GM21381 (cell line): ENCODE measurements around the gene ZBTB16.

Source experiments
- ATAC-seq: cut with Tn5 transposase; IDR thresholded peaks from one replicate; pipeline ENCODE4 v1.9.1; 2021; ENCODE audit warnings: mild to moderate bottlenecking, moderate library complexity; ENCODE audit not compliant: unreplicated experiment

ZBTB16 gene

GRCh38 chr11:114253771-114254170, 194.3 kb downstream of the ZBTB16 start:
- ATAC-seq = no peak

- no peak for ATAC-seq
These were observed 195.1 kb downstream of the ZBTB16 start for GRCh38 chr11:114254571-114255146.

DNA sequence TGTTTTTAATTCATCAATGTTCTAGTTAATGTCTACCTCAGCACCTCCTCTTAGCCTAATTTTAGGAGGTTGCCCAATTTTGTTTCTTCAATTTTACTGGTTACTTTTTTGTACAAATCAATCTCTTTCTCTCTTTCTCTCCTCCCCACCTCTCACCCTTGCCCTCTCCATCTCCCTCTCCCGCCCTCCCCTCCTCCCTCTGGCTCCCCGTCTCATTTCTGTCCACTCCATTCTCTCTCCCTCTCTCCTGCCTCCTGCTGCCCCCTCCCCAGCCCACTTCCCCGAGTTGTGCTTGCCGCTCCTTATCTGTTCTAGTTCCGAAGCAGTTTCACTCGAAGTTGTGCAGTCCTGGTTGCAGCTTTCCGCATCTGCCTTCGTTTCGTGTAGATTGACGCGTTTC, 195.8 kb downstream of the ZBTB16 start:
- no peak for ATAC-seq

- ATAC-seq = no peak
These were observed 196.9 kb downstream of the ZBTB16 start for GRCh38 chr11:114256176-114256966.

GRCh38 chr11:114256967-114257286, 197.4 kb downstream of the ZBTB16 start:
- no peak for ATAC-seq

GRCh38 chr11:114257621-114258558, 198.4 kb downstream of the ZBTB16 start:
- no peak for ATAC-seq

DNA sequence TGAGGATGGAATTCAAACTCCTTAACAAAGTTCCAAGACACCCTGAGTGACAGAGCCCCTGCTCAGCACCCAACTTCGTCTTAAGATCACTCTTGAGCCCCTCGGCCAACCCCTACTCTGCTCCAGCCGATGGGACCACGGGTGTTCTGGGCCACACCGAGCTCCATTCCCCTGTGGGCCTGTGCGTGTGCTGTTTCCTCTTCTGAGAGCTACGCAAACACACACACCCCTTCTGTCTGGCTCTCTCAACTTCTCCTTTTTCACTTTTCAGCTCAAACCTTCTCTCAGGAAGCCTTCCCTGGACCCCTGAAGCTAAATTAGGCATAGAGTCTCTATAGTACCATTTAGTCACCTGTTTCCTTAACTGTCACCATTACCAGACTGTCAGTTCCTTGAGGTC, 199.2 kb downstream of the ZBTB16 start:
- no peak for ATAC-seq

DNA sequence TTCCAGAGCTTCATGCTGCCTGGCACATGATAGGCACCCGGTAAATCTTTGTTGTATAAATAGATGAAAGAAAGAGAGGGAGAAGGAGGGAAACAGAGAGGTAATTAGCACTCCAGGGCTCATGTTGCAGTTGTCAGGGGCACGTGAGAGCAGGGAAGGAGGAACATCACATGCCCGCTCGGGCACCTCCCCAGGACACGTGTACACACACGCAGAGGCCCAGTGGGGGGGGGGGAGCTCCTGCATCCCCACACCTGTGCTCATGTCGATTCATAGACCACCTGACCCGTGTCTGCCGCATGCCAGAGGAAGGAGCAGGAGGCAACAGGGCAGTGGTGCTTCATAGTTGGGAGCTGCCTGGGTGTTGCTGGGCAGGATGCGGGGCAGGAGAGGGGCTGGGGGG, 199.6 kb downstream of the ZBTB16 start:
- no peak for ATAC-seq

GRCh38 chr11:114259551-114259983, 200.1 kb downstream of the ZBTB16 start:
- no peak for ATAC-seq

DNA sequence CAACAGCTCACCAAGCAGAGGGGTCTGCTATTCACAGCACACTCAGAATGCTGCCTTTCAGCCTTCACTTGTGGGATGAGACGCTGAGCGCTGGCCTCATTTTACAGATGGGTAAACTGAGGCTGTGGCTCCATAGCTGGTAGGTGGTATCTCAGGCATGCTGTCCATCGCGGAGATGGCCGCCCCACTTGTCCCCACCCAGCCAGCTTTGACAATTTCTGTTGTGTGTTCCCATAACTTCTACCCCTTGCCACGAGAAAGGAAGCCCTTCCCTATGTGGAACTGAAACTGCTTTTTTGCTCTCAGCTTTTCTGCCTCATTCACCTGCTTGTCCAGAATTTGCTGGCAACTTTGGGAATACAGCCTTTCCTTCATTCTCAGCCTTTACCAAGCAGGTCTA, 200.6 kb downstream of the ZBTB16 start:
- ATAC-seq = no peak

DNA sequence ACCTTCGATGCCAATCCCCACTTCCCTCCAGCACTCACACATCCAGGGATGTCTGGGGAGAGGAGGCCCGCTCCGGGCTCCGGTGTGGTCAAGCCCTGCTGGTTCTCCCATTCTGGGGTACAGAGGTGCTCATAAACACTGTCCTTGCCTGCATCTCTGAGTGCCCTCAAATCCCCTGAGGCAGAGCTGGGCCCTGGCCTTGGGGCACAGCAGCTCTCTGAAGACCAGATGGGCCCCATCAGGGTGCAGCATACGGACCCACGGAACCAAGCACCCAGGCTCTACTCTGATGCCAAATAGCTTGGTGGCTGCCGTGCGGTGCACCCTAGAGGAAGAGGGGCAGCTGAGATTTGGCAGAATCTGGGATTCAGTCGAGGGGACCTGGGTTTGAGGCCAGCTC, 201.0 kb downstream of the ZBTB16 start:
- ATAC-seq = no peak

- no peak for ATAC-seq
These were observed 202.3 kb downstream of the ZBTB16 start for GRCh38 chr11:114261791-114262190.

GRCh38 chr11:114262681-114263512, 203.4 kb downstream of the ZBTB16 start:
- no peak for ATAC-seq

- no peak for ATAC-seq
These were observed 204.1 kb downstream of the ZBTB16 start for GRCh38 chr11:114263513-114264170.

GRCh38 chr11:114264381-114264780, 204.9 kb downstream of the ZBTB16 start:
- no peak for ATAC-seq

DNA sequence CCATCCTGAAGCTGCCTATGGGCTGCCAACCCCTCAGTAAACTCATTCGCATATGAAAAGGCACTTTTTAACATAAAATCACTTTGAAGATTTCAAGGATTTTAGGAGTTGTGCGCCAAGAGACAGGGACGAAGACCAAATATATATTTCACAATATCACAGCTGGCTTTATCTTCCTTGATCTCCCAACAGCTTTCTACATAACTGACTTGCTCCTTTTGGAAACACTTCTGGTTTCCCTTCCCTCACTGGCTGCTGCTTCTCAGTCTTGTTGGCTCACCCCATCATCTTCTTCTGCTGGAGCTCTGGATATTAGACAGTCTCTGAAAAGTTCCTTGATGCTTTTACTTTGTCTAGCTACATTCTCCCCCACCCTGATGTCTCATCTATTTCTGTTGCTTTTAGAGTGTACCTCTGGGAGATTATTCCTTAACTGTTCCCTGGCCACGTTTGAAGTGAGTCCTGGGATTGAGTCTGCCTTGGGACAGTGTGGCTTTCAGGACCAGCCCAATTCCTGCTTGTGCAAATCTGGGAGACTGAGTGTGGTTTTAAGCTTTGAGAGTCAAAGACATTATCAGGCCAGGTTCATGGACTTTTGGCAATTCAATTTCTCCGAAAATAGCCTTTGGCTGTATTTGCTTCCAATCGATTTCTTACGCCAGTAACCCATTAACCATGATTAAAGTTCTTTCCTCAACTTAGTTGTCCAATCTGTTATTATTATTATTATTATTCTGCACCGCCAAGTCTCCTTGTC, 205.8 kb downstream of the ZBTB16 start:
- ATAC-seq = no peak

- ATAC-seq = no peak
These were observed 210.0 kb downstream of the ZBTB16 start for GRCh38 chr11:114269498-114269897.

- ATAC-seq = no peak
These were observed 211.2 kb downstream of the ZBTB16 start for GRCh38 chr11:114270531-114271270.

DNA sequence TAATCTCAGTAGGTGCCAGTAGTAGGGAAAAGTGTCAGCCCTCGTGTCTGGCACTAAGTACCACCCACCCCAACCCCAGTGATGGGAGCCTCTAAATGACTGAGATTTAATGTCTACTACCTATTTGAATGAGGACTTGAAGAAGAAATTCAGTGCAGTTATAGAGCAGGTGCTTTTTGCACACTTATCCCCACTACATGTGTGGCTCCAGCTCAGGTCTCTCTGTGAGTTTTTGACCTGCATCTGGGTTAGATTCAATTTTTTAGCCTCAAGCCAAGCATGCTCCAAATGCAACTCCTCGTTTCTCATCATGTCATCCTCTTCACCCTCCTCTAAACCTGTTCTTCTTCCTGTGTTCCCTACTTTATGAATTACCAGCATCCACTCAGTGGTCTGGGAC, 211.8 kb downstream of the ZBTB16 start:
- no peak for ATAC-seq
